K562 (cell line): ENCODE results near the gene SPAG9. TPM values are rescaled to one million over a fixed set of nuclear protein-coding genes. Genes with fewer than 3 reads are reported as not detected.

Experiments
- ADNP ChIP-seq: fragments of 200-800 bp; sonication (Bioruptor generic); IDR thresholded peaks from 2 replicates; pipeline ENCODE4 v1.6.1; 2016; ENCODE audit warnings: missing genetic modification characterization, missing compliant biosample characterization
- ETV5 ChIP-seq: sonication (generic); formaldehyde crosslinking; IDR thresholded peaks from 2 replicates; pipeline ENCODE4 v1.4.0; 2020; ENCODE audit warnings: low read depth, mild to moderate bottlenecking, missing genetic modification reagents
- HDAC2 ChIP-seq: fragments of 450-650 bp; IDR thresholded peaks from 2 replicates; pipeline ENCODE4 v1.6.1; 2016; ENCODE audit warnings: mild to moderate bottlenecking
- NRF1 ChIP-seq, 2 experiments: fragments of 450-650 bp; IDR thresholded peaks in 1 of 2; conservative IDR thresholded peaks in 1 of 2; 2 replicates each; pipeline ENCODE4 v1.6.1; 2014; ENCODE audit warnings: mild to moderate bottlenecking in 2 of 2
- POLR2AphosphoS2 ChIP-seq: IDR thresholded peaks from 2 replicates; pipeline ENCODE4 v1.6.1; 2012; ENCODE audit warnings: low read length, improper control_type of control experiment
- ZNF253 ChIP-seq: fragments of 250-450 bp; sonication (Bioruptor Pico); conservative IDR thresholded peaks from 2 replicates; pipeline ENCODE4 v1.6.1; 2021; ENCODE audit warnings: mild to moderate bottlenecking
- ZNF354B ChIP-seq: fragments of 250-450 bp; sonication (Bioruptor Pico); IDR thresholded peaks from 2 replicates; pipeline ENCODE4 v1.4.0; 2020
- polyA plus RNA-seq, 8 experiments: library from polyadenylated mRNA; depleted of rRNA in 4 of 8; stranded (reverse) in 5 of 8; unstranded in 3 of 8; fragments of >200 nt; fragmentation: Nextera tagmentation in 2 of 8; fragmentation: Illumina TruSeq in 1 of 8; extraction: Ambion mirVana in 2 of 8; extraction: Trizol in 1 of 8; gene quantifications; 2 replicates each; pipeline versions ENCODE4 v1.2.1 to v1.2.3, GENCODE V29; 2011 to 2014; ENCODE audit warnings: inconsistent platforms in 1 of 8, missing spikeins in 1 of 8
- total RNA-seq, 7 experiments: library from RNA; depleted of rRNA in 6 of 7; stranded (reverse); fragments of >200 nt in 6 of 7; fragmentation: Illumina TruSeq in 2 of 7; extraction: Trizol in 2 of 7; gene quantifications; 2 replicates each; pipeline versions ENCODE4 v1.2.1 to v1.2.3, GENCODE V29; 2011 to 2021; ENCODE audit warnings: low replicate concordance in 1 of 7
- TF ChIP-seq, protein P1 (sequence below): sonication (generic); formaldehyde crosslinking; IDR thresholded peaks from 2 replicates; pipeline ENCODE4 v1.8.0; 2023; ENCODE audit warnings: mild to moderate bottlenecking, missing genetic modification reagents
- TF ChIP-seq, protein P2 (sequence below): fragments of 250-450 bp; sonication (Bioruptor Pico); IDR thresholded peaks from 2 replicates; pipeline ENCODE4 v1.5.1; 2021; ENCODE audit warnings: mild to moderate bottlenecking

The SPAG9 gene
- total and polyA plus RNA-seq, 9 of the 15 experiments (the other 6 are each of a cell fraction or from before 2014, with no cell fraction given), result 12.2 to 99.2 (median 58.2) TPM

DNA sequence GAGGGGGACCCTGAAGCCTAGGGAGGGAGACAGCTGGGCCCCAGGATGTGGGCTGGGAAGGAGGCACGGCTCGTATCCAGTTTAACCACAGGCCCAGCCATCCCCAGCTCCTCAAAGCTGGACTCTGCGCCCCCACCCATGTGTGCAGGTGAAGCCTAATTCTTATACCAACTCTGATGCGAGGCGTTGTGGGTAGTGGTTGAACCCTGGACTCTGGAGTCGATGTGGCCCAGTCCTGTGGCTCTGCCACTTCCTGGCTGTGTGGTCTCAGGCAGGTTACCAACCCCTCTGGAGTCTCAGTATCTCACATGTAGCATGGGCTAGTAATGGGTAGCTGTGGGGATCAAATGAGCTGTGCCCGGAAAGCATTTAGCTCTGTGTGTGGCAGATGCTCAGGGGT lies 194.1 kb downstream of the SPAG9 start (continued):
- TF ChIP-seq, protein P1, sequence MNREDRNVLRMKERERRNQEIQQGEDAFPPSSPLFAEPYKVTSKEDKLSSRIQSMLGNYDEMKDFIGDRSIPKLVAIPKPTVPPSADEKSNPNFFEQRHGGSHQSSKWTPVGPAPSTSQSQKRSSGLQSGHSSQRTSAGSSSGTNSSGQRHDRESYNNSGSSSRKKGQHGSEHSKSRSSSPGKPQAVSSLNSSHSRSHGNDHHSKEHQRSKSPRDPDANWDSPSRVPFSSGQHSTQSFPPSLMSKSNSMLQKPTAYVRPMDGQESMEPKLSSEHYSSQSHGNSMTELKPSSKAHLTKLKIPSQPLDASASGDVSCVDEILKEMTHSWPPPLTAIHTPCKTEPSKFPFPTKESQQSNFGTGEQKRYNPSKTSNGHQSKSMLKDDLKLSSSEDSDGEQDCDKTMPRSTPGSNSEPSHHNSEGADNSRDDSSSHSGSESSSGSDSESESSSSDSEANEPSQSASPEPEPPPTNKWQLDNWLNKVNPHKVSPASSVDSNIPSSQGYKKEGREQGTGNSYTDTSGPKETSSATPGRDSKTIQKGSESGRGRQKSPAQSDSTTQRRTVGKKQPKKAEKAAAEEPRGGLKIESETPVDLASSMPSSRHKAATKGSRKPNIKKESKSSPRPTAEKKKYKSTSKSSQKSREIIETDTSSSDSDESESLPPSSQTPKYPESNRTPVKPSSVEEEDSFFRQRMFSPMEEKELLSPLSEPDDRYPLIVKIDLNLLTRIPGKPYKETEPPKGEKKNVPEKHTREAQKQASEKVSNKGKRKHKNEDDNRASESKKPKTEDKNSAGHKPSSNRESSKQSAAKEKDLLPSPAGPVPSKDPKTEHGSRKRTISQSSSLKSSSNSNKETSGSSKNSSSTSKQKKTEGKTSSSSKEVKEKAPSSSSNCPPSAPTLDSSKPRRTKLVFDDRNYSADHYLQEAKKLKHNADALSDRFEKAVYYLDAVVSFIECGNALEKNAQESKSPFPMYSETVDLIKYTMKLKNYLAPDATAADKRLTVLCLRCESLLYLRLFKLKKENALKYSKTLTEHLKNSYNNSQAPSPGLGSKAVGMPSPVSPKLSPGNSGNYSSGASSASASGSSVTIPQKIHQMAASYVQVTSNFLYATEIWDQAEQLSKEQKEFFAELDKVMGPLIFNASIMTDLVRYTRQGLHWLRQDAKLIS (CRISPR knock-in tag), result no peak
- no peak for TF ChIP-seq ETV5
- no peak for TF ChIP-seq HDAC2
- no peak for TF ChIP-seq POLR2AphosphoS2
- TF ChIP-seq, protein P2, sequence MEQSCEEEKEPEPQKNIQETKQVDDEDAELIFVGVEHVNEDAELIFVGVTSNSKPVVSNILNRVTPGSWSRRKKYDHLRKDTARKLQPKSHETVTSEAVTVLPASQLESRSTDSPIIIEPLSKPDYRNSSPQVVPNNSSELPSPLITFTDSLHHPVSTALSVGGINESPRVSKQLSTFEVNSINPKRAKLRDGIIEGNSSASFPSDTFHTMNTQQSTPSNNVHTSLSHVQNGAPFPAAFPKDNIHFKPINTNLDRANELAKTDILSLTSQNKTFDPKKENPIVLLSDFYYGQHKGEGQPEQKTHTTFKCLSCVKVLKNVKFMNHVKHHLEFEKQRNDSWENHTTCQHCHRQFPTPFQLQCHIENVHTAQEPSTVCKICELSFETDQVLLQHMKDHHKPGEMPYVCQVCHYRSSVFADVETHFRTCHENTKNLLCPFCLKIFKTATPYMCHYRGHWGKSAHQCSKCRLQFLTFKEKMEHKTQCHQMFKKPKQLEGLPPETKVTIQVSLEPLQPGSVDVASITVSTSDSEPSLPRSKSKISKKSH (CRISPR knock-in tag), result no peak
- no peak for TF ChIP-seq ZNF253 (CRISPR knock-in tag)
- TF ChIP-seq ZNF354B (CRISPR knock-in tag), result no peak
- TF ChIP-seq ADNP (tag), result no peak
- TF ChIP-seq NRF1 (conservative IDR thresholded peaks at IDR 0.05 in 1 of 2, IDR thresholded peaks at IDR 0.05 in 1 of 2), result no peak
